ENCODE results near the gene KRTAP5-8.

The KRTAP5-8 gene

DNA sequence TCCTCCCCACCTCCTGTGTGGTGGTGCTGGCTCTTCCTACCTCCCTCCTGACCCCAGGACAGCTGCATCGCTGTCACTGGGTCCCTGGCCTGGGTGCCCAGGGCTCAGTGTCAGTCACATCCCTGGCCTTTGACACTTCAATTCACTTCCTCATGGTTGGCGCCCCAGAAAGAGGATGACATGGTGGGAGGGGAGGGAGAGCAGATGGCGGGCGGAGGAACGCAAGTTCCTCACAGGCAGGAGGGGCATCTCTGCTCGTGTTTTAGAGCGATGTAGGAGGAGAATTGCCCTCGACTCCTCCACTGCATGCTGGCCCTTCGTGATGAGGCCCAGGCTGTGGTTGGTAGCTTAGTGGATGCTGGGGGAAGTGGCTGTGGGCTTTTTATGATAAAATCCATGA, 45.9 kb upstream of the KRTAP5-8 start:
- TF ChIP-seq, protein P1, sequence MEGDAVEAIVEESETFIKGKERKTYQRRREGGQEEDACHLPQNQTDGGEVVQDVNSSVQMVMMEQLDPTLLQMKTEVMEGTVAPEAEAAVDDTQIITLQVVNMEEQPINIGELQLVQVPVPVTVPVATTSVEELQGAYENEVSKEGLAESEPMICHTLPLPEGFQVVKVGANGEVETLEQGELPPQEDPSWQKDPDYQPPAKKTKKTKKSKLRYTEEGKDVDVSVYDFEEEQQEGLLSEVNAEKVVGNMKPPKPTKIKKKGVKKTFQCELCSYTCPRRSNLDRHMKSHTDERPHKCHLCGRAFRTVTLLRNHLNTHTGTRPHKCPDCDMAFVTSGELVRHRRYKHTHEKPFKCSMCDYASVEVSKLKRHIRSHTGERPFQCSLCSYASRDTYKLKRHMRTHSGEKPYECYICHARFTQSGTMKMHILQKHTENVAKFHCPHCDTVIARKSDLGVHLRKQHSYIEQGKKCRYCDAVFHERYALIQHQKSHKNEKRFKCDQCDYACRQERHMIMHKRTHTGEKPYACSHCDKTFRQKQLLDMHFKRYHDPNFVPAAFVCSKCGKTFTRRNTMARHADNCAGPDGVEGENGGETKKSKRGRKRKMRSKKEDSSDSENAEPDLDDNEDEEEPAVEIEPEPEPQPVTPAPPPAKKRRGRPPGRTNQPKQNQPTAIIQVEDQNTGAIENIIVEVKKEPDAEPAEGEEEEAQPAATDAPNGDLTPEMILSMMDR (IDR thresholded peaks at IDR 0.05), result no peak
- Histone ChIP-seq H3K4me3 (no peak overlapping the region), H3K27ac (no peak overlapping the region)
- no peak for DNase-seq (ENCODE audit: low spot score)

DNA sequence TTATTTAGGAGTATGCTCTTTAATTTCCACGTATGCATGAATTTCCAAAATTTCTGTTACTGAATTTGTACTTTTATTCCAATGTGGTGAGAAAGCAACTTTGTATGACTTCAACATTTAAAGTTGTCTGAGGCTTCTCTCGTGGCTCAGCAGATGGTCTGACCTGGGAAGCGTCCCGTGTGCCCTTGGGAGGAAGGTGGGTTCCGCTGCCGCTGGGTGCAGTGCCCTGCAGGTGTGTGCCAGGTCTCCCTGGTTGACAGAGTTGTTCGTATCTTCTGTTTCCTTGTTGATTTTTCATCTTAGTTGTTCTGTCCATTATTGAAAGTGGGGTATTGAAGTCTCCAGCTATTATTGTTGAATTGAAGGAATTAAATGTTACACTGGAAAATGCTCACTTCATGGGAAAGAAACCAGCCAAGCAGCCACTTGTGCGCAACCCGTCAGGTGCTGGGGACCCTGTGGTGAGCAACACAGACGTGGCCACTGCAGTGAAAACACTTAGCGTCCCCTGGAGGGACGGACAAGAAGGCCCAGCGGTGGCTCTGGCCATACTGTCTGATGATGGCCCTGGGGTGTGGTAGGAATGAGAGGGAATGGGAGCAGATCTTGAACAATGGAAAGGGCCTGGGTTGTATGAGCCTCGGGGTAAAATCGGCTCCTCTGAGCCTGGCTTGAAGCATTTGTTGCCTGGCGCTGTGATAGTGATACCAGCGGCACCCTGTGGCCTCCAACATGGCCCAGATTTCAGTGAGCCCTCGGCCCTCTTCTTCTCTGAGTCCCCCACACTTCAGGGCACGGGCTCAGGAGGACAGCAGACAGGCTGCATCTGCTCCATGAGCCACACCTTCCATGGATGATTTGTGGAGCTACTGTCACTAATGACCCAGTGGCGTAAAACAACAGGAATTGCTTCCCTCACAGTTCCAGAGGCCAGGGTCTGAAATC, 42.3 kb upstream of the KRTAP5-8 start:
- no peak overlapping the region for H3K27ac ChIP-seq
- H3K4me3 ChIP-seq, result no peak overlapping the region
- DNase-seq (ENCODE audit: low spot score), result no peak
- TF ChIP-seq, protein P1 (IDR thresholded peaks at IDR 0.05), result no peak

DNA sequence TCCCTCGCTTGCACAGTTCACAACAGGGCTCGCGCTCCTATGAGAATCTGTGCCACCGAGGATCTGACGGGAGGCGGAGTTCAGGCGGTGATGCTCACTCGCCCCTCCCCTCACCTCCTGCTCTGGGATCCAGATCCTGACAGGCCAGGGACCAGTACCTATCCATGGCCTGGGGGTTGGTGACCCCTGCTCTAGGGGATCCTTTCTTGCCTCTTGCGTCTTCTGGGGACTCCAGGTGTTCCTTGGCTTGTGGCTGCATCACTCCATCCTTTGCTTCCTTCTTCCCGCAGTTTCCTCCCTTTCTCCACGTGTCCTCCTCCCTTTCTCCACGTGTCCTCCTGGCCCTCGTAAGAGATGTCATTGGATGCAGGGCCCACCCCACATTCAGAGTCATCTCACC, 41.4 kb upstream of the KRTAP5-8 start:
- TF ChIP-seq, protein P1 (IDR thresholded peaks at IDR 0.05), result no peak
- no peak for DNase-seq (ENCODE audit: low spot score)
- Histone ChIP-seq H3K27ac (no peak overlapping the region), H3K4me3 (no peak overlapping the region)

DNA sequence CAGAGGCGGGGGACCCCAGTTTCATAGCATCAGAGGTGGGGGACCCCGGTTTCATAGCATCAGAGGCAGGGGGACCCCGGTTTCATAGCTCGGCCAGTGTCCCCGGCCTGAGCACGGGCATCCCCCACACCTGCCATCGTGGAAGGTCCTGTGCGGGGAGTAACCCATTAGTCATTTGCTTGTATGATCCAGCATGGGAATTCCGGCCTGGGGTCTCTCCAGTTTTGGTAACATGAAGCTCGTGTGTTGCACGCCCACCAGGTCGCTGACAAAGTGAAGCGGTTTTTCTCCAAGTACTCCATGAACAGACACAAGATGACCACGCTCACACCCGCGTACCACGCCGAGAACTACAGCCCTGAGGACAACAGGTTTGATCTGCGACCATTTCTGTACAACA, 39.7 kb upstream of the KRTAP5-8 start:
- no peak for DNase-seq (ENCODE audit: low spot score)
- no peak overlapping the region for H3K27ac ChIP-seq
- no peak overlapping the region for H3K4me3 ChIP-seq
- TF ChIP-seq, protein P1 (IDR thresholded peaks at IDR 0.05), result no peak

DNA sequence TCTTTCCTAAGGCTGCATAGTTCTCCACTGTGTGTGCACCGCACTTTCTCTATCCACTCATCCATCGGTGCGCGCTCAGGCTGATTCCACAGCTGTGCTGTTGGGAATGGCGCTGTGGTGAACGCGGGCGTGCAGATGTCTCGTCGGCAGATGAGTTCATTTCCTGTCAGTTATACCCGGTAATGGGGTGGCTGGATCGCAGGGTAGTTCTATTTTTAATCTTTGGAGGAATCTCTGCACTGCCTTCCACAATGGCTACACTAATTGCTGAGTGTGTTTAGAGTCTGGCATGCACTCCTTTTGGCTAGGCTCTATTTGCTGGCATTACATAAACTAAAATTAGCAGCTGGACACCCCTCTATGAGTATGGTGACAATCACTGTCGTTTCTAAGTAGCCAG, 38.7 kb upstream of the KRTAP5-8 start:
- H3K4me3 ChIP-seq, result no peak overlapping the region
- H3K27ac ChIP-seq, result no peak overlapping the region
- DNase-seq (ENCODE audit: low spot score), result no peak
- TF ChIP-seq, protein P1 (IDR thresholded peaks at IDR 0.05), result no peak

DNA sequence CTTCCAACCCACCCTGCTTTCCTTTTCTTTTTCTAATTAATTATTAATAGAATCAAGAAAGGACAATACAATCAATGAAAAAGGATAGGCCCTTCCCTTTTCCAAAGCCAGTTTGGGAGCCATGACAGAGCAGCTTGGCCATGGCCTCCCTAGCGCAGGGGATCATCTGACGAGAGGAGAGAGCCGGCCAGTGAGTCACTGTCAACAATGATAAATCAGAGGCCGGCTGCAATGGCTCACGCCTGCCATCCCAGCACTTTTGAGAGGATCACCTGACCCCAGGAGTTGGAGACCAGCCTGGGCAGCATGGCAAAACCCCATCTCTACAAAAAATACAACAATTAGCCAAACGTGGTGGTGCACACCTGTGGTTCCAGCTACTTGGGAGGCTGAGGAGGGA, 38.3 kb upstream of the KRTAP5-8 start:
- DNase-seq (ENCODE audit: low spot score), result no peak
- TF ChIP-seq, protein P1 (IDR thresholded peaks at IDR 0.05), result no peak
- Histone ChIP-seq H3K27ac (no peak overlapping the region), H3K4me3 (no peak overlapping the region)

DNA sequence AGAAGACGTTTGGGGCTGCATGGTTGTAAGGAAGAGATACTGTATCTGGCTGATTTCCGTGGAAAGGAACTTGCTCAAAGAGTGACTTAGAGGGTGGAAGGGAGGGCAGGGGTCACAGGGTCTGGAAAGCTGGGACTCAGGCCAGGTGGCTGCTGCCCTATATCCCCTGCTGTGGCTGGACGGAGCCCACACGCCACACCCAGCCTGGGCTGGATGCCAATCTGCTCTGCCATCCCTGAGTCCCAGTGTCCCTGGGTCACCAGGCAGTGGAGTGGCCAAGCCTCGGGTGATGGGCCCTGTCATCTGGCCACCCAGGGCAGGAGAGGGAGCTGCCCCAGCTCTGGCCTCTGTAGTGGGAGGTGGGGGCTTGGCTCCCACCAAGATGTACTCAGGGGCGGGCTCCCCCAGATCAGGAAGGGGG, 37.2 kb upstream of the KRTAP5-8 start:
- TF ChIP-seq, protein P1 (IDR thresholded peaks at IDR 0.05), result no peak
- H3K4me3 ChIP-seq, result no peak overlapping the region
- DNase-seq (ENCODE audit: low spot score), result no peak
- no peak overlapping the region for H3K27ac ChIP-seq

Data from coronary artery (tissue), 2 donors.